Inflammatory macrophage treated with lipopolysaccharide for 4 hours (primary cell): ENCODE measurements around the gene SEC16A.
A peak's percentile ranks its signal among the peaks of the same experiment; 100 is the strongest.

Source experiments
- DNase-seq: peaks from one replicate; pipeline ENCODE4 v3.0.0-alpha.2; 2020

The SEC16A gene

DNA sequence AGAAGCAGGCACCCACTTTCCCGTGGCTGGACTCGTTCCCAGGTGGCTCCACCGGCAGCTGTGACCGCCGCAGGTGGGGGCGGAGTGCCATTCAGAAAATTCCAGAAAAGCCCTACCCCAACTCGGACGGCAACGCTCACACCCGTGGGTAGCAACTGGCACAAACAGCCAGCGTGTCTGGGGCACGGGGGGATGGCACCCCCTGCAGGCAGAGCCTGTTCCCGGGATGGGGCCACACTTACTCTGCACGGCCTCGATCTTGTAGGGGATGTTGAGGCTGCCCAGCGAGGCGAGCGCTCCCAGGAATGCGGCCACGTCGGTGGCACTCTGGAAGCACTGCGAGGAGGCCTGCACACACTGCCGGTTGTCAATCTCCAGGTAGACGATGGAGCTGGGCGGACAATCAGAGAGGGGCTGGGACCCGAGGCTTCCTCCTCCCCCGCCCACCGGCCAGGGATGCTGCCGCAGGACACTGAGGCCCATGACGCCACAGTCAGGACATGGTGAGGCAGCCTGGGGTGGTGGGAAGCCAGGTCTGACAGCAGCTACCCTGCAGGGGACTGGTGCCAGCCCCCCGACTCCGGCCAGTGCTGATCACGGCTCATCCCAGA is 20.2 kb upstream of the SEC16A start:
- no peak for DNase-seq

DNA sequence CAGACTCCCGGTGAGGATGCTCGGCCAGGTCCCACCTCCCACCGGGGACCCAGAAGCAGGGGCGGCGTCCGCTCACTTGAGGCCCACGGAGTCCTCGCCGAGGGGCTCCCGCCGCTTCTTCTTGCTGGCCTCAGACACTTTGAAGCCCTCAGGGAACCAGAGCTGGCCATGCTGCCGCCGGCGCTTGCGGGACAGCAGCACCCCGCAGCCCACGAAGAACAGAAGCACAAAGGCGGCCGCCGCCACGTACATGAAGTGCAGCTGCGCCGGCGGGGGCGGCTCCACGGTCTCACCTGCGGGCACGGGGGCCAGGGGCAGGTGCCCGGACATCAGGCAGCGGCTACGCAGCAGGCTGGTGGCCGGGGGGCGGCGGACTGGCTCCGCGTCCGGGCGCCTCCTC is 19.4 kb upstream of the SEC16A start:
- DNase-seq: no peak

DNA sequence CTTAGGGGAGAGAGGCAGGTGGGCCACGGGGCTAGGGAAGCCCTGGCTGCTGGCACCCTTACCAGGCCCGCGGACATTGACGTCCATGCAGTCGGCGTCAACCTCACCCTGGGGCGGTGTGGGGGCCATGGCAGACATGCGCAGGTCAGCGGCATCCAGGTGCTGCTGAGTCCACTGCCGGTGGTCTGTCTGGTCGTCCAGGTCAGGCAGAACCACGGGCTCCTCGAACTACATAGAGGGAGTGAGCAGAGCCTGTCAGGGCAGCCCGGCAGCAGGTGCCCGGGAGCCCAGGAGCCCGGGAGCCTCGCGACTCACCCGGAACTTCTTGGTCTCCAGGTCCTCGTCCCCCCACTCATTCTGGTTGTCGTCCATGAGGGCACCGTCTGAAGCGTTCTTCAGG is 18.8 kb upstream of the SEC16A start:
- DNase-seq: no peak

DNA sequence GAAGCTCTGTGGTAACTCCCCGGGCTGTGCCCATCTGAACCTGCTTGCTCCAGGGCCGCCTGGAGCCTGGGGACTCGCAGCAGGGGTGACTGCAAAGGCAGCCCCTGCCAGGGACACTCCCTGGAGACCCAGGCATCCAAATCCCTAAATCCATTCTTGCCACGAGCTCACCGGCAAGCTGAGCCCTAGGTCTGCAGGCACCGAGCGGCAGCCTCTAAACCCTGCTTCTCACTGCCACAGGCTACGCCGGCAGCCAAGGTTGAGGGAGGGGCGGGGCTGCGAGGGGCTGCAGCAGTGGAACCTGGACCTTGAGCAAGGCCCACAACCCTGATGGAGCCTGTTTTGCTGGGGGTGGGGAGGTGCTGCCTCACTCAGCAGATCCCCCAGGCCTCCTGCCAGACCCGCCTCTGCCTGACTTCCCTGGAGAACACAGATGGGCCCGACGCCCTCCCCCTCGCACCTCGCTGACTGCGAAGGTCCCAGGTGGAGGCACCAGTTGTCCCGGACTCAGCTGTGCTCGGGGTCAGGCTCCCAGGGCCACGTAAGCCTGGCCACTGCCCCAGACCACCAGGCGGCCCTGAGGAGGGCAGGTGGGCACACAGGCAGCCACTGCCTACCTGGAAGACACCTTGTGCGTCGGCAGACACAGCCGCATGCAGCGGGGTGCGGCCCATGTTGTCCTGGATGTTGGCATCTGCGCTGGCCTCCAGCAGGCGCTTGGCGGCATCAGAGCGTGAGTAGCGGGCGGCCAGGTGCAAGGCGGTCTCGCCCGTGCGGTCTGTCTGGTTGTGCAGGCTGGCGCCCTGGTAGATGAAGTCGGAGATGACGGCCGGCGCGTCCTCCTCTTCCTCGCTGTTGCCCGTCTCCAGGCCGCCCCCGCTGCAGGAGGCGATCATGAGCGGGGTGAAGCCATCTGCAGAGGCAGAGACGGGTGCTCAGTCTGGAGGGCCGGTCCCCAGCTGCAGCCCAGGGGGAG is 17.4 kb upstream of the SEC16A start:
- no peak for DNase-seq

DNA sequence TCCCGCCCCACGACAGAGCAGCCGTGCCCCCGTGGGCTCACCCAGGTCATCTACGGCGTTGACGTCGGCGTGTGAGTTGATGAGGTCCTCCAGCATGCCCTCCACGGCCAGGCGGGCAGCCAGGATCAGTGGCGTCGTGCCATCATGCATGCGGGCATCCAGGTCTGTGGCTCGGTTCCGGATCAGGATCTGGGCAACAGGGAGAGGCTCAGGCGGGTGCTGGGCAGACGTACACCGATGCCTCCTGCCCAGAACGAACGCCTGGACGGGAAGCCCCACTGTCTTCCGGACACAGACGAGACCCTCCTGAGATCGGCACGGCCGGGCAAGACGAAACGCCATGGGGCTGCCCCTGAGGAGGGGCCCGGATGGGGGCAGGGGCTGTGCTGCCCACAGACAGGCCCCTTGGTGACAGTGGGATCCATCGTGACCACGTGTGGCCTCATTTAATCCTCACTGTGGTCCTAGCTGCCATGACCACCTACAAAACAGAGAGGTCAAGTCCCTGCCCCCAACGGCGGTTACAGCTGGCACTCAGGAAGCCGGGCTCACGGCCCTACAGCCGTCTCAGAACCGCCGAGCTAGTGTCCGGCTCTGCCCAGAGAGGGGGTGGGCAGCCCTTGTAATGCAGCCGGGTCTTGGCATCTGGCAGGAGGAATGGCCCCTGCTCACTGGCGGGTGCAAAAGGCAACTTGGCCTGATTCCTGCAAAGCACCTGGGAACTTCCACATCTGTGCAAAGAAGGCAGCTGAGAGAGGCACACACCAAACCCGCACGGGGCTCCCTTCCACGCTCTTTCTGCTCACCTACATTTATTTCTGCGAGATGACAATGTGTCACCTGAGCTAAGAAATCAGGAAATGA is 16.5 kb upstream of the SEC16A start:
- no peak for DNase-seq

DNA sequence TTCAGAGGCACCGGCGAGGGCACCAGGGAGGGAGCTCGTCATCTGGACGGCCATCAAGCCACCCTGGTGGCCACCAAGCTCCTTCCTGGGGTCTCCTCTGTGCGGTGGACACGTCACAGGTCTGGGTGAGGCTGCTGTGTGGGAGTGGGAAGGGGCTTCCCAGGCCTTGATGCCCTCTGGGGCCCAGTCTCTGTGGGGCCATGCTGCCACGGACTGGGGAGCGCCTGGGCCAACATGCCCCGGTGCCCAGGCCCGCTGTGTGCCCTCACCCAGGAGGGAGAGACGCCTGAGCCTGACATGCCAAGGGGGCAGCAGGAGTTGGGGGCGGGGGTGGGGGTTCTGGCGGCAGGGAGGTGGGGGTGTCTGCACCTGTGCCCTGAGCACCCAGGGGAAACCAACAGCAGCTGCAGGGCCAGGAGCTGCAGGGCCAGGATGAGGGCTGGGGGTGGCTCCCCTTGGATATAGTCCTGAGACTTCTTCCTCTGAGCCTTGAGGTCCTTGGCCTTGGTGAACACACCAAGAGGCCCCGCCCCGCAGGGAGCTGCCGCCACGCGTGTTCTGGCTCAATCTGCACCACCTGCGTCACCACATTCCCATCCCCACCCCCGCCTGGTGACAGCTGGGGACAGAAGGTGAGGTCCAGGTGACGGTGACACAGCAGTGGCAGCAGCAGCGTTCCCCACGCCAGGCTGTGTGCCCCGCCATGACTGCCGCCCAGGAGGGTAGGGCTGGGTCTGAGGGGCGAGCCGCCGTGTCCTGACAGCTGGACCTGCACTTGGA is 15.3 kb upstream of the SEC16A start:
- DNase-seq: no peak

DNA sequence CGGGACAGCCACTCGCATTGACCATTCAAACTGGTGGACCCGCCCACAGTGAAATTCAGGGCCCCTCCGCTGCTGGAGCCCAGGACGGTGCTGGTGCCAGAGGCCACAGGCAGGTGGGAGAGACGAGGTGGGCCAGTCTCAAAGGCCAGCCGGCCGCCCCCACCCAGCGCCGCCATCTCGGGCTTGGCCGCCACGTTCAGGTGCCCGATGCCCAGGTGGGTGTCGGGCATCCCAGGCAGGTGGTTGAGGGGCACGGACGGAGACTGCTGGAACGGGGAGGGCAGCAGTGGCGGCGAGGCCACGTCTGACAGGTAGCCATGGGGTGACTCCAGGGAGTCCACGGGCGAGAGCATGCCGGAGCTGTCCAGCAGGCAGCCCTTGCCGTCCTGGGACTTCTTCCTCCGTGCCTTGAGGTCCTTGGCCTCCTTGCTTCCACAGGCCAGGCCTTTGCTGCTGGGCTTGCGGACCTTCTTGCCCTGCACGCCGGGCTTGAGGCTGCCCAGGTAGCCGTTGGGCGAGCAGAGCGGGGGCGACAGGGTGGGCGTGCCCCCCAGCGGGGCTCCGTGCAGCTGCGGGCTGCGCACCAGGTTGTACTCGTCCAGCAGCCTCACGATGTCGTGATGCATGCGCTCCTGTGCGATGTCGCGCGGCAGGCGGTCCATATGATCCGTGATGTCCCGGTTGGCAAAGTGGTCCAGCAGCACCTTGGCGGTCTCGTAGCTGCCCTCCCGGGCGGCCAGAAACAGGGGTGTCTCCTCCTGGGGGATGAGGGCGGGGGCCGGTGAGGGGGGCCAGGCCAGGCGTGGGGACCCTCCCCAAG is 14.2 kb upstream of the SEC16A start:
- DNase-seq: no peak

DNA sequence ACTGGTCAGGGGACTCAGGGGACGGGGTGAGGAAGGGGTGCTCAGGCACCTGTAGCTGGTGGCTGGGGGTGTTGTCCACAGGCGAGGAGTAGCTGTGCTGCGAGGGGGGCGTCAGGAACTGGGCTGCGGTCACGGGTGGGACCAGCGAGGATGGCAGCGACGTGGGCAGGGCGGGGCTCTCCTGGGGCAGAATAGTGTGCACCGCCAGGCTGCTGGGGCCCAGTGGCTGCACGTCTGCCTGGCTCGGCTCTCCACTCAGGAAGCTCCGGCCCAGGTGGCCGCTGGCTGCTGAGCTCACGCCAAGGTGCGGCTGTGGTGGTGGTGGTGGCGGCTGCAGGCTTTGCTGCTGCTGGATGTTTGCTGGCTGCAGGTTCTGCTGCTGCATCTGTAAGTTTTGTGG is 13.3 kb upstream of the SEC16A start:
- no peak for DNase-seq

DNA sequence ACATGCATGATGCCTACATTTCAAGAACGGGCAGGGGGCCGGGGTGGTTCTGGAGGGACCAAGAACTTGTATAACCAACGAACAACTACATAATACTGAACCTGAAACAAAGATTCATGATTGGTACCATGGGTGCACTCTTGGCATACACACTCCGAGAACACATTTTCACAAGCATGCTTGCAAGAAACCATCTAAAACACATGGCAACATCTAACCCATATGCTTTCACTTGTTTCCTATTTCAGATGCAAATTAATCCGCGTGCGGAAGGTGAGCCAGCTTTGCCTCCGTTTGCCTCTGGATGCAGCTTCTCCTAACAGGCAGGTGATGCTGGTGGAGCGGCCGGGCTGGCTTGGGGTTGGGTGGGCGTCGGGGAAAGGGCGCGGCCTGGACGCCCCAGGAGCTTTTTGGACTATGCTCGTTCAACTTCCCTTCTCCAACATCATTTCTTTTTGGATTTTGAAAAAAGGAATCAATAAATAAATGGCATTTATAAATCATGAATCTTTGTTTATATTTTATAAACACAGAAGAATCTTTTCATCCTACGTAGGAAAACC is 12.5 kb upstream of the SEC16A start:
- DNase-seq: no peak

DNA sequence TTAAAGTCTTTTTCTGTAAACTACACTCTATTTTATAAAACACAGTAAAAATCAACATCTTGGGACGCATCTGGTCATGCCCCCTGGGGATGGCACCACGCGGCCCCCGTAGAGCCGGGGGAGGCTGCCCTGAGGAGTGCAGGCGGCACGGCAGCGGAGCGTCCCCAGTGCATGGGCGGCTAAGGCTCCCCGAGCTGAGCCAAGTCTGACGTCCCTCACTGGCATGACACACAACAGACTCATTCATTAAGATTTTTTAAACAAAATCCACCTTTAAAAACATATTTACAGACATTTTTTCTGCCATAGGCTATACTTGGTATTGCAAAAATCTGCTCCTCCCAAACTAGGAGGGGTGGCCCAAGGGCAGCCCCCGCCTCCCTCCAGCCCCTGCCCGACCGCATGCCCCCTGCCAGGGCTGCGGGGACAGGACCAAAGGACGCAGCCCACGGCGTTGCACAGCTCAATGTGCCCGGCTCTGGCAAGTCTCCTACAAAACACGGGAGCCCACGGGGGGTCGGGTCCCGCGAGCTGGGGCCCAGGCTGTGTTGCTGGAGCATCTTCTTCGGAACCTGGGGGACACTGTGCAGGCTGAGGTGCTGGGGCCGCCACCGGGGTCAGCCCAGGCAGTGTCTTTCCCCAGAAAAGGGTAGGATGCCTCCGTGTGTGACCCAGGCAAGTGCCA is 11.8 kb upstream of the SEC16A start:
- no peak for DNase-seq

DNA sequence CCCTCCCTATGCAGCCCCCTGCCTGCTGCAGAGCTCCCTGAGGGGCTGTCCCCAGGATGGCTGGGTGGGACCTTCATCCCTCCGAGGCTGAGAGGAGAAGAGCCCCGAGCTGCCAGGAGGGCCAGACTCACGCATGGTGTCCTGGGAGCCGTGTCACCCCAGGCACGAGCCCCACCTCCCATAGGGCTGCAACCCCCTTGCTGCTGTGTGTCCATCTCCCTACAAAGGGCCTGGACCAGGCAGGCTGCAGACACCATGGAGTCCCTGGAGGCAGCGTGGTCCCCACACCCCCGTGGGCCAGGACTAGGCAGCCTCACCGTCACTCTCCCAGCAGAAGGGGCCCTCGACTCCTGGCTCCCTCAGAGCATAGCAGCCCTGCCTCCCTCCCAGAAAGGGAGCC is 11.2 kb upstream of the SEC16A start:
- DNase-seq: no peak

DNA sequence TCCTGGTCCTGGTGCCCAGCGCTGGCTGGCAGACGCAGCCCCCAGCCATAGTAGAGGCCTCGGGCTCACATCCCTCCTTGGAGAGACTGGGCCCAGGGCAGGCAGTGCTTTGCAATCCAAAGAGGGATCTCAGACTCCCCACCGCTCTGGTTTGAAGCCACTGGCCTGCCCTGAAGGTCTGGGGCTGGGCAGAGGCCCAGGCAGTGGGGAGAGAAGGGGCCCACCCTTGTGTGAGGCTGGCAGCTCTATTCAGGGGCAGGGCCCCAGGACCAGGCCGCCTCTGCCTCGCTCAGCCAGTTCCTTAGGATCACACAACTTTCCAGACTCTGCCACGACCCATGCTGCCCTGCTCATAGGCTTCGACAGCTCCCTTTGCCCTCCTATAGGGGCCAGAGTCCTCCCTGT is 10.7 kb upstream of the SEC16A start:
- no peak for DNase-seq

DNA sequence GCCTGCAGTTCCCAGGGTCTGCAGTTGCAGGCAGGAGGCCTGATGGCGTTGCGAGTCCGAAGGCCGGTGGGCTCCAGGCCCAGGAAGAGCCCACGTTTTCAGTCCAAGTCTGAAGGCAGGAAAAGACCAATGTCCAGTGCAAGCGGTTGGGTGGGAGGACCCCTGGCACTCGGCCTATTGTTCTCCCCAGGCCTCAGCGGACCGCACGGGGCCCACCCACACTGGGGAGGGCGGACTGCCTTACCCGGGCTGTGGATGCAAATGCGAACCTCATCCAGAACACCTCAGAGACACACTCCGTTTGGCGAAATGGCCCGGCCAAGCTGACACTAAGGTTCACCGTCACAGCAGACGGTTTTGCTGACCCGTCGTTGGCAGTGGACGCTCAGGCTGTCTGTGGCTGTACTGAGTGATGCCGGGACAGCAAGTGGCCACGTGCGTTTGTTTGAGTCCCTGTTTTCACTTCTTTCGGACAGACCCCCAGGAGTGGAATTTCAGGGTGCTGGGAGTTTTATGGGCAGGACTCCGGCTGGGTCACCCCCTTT is 10.2 kb upstream of the SEC16A start:
- DNase-seq: no peak

DNA sequence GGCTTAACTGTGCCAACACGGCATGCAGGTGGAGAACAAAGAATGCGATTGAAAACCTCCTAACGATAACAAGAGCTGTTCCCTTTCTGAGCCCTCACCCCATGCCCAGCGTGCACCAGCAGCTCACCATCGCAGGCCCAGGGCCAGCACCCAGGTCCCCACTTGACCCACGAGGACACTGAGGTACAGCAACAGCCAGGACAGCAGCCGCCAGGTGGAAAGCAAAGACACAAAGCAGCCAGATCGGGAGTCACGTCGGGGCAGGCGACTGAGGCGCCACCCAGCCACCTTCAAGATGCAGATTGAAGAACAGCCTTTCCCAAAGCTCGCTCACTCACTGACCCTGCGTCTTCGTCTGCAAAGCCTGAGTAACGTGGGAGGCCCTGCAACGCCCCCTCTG is 6.9 kb upstream of the SEC16A start:
- no peak for DNase-seq

DNA sequence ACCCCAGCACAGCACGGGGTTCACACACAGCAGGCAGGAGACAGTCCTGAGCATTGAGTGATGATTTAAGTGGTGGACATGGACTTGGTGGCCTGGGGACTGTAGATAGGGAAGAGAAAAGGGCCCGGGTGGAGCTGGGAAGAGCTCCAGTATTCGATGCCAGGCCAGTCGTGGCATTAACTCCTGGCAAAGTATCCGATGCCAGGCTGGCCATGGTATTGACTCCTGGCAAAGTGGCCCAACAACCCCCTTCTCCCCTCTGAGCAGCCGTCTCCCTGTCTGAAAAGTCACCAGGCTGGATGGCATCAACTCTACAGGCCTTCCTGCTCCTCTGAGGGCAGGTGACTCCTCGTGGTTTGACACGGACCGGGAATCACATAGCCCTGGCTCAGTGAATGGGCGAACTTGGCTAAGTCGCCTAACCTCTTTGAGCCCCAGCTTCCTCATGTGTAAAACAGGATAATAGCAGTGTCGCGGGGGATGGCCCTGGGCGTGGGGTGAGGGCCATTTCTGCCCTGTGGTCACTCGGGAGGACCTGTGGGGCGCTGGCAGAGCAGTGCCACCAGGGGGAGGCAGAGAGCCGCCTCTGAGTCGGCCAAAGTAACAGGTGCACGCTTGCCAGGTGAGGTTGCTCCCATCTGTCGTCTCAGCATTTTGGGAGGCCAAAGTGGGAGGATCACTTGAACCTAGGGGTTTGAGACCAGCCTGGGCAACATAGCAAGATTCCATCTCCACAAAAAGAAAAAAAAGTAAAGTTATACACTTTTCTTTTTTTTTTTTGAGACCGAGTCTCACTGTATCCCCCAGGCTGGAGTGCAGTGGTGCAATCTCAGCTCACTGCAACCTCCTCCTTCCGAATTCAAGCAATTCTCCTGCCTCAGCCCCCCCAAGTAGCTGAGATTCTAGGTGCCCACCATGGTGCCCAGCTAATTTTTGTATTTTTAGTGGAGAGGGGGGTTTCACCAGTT is 5.7 kb upstream of the SEC16A start:
- DNase-seq: peak; percentile 47

DNA sequence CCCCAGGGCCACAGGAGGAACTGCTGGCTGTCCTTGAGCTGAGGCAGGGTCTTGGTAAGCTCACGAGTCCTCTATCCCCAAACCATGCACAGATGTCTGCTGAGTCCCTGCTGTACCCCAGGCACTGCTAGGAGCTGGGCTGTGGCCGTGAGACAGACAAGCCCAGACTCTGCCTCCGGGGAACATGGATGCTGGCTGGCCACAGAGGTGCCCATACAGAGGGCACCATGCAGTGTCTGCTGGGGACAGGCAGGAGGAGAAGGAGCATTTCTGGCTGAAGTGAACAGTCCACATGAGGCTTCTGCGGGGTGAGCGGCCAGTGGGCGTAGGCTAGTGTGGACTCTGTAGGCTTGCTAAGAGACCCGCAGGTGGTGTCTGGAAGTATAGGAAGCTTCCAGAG is 4.8 kb upstream of the SEC16A start:
- DNase-seq: no peak

DNA sequence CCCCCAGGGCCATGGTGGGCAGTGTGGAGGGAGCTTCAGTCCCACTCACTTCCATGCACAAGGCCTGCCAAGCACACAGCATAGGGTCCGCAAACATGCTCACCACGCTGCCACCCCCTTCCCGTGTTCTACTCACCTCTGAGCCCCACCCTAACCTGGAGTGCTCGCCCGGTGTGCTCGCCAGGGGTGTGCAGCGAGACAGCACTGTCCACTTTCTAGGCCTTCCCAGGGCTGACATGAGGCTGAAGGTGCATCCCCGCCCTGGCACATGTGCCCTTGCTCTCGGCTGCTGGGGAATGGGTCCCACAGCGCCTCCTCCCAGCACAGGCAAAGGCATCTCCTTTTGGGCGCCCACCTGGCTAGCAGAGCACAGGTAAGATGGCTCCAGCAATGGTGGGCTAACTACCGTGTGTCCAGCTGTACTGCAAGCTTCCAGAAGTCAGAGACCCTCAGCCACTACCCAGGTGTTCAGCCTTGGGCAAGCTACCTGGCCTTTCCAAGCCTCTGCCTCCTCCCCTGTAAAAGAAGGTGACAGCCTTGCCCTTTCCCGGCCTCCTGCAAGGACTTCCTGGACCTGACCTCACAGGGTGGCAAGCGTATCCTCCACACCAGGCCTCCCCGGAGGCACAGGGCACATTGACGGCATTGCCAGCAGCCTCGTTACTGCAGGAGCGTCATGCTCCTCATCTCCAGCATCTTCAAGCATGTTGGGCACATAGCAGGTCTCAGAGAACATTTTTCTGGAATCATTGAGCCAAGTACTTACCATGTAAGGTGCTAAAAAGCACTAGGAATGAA is 4.2 kb upstream of the SEC16A start:
- DNase-seq: no peak

DNA sequence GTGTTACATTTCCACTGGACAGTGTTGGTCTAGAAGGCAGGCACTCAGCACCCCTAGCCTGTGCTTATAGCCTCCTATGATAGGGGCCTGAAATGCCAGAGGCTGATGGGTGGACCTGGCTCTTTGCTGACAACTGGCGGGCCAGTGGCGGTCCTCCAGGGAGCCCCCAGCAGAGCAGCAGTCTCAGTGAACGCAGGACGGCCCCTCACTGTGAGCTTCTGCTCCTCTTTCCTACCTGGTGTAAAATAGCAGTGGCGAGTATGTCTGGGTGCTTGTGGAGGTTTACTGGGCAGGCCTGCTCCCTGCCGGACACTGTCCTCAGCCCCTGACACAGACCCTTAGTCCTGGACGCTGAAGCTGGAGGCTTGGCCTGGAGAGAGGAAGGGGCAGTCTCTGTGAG is 3.3 kb upstream of the SEC16A start:
- DNase-seq: no peak
